AG08395 (cell line): Measurements from ENCODE around the gene ISLR.

ENCODE experiments used
- DNase-seq: peaks from one replicate; pipeline ENCODE4 v3.0.0; 2012; ENCODE audit warnings: mixed read lengths, low spot score

The ISLR gene

GRCh38 chr15:74173380-74174218, at the start of gene ISLR:
Gene ISLR (plus strand): TSS chr15:74173710. CDS start chr15:74174859, 1,149 bp downstream.
- DNase-seq: peak; percentile 78

GRCh38 chr15:74124196-74124595, 49.3 kb upstream of the ISLR start:
- DNase-seq: no peak

GRCh38 chr15:74124759-74125158, 48.8 kb upstream of the ISLR start:
- peak; percentile 13 for DNase-seq

- peak; percentile 87 for DNase-seq
Measured at GRCh38 chr15:74127255-74127953, 46.1 kb upstream of the ISLR start.

- no peak for DNase-seq
Measured at GRCh38 chr15:74127954-74128784, 45.3 kb upstream of the ISLR start.

GRCh38 chr15:74128785-74129585, 44.5 kb upstream of the ISLR start:
- DNase-seq: no peak

- no peak for DNase-seq
Measured at GRCh38 chr15:74129586-74130154, 43.8 kb upstream of the ISLR start.

GRCh38 chr15:74130155-74130848, 43.2 kb upstream of the ISLR start, which contains the start of gene ISLR2:
Gene ISLR2 (plus strand): TSS chr15:74130586. CDS start chr15:74132755, 2,169 bp downstream.
- peak; percentile 27 for DNase-seq

GRCh38 chr15:74130849-74131627, 42.5 kb upstream of the ISLR start:
- no peak for DNase-seq

GRCh38 chr15:74131628-74132413, 41.7 kb upstream of the ISLR start:
- no peak for DNase-seq

GRCh38 chr15:74132681-74133651, 40.5 kb upstream of the ISLR start:
- DNase-seq: no peak

GRCh38 chr15:74133694-74134386, 39.7 kb upstream of the ISLR start:
- no peak for DNase-seq

GRCh38 chr15:74134387-74135027, 39.0 kb upstream of the ISLR start:
- no peak for DNase-seq

GRCh38 chr15:74135041-74135565, 38.4 kb upstream of the ISLR start:
- no peak for DNase-seq

- DNase-seq: no peak
Measured at GRCh38 chr15:74136540-74136813, 37.0 kb upstream of the ISLR start.

GRCh38 chr15:74136814-74137536, 36.5 kb upstream of the ISLR start:
- DNase-seq: no peak
